Lower leg skin (tissue), 4 donors: ENCODE data around the gene PTCHD1. TPM values are rescaled to one million over a fixed set of nuclear protein-coding genes. Genes with fewer than 3 reads are reported as not detected.

Experiments used
- DNase-seq, 2 donors: peaks; one replicate each; pipeline ENCODE4 v3.0.0-alpha.2; 2019; ENCODE audit warnings: low spot score in 2 of 2
- H3K4me3 ChIP-seq: fragments of 200-600 bp; sonication (generic); 2 replicates; pipeline ENCODE4 v1.5.1; 2017; ENCODE audit warnings: mild to moderate bottlenecking, low read depth; ENCODE audit not compliant: poor library complexity, severe bottlenecking
- CTCF ChIP-seq, 3 donors: fragments of 450-650 bp; IDR thresholded peaks; one replicate each; pipeline ENCODE4 v1.5.1; 2016; ENCODE audit warnings: antibody characterized with exemption in 3 of 3, mild to moderate bottlenecking in 3 of 3, moderate library complexity in 2 of 3
- POLR2A ChIP-seq, 2 donors: fragments of 450-650 bp; IDR thresholded peaks; one replicate each; pipeline ENCODE4 v1.6.1; 2016 to 2017; ENCODE audit warnings: antibody characterized with exemption in 2 of 2, mild to moderate bottlenecking in 1 of 2, moderate library complexity in 1 of 2
- WGBS, 2 donors: methylation state at CpG; one replicate each; pipeline ENCODE4 v1.1.5; 2018; 5-methylcytosine and 5-hydroxymethylcytosine counted together
- intact Hi-C: fragments of 100-400 bp; cut with DNase I; formaldehyde crosslinking; loops from one replicate; pipeline ENCODE4 v1.15.0; 2023; ENCODE audit warnings: low total_unique reads
- total RNA-seq, 4 donors: library from RNA; depleted of rRNA; stranded (reverse); fragments of >200 nt; gene quantifications; one replicate each; pipeline ENCODE4 v1.1.0, GENCODE V29; 2016

PTCHD1 gene
- total RNA-seq, 4 donors from 2014 or later: 0.07 to 0.13 (median 0.08) TPM; not detected in 1

- intact Hi-C loops: no loop called here
- no peak overlapping the region for H3K4me3 ChIP-seq
- WGBS, 2 donors: 21 to 43% methylated on average over 1 of the region's 1 CpG
- TF ChIP-seq CTCF (IDR thresholded peaks at IDR 0.05) (no peak), POLR2A (IDR thresholded peaks at IDR 0.05) (no peak)
- no peak for DNase-seq
Observed at GRCh38 chrX:23365541-23365940, 30.9 kb downstream of the PTCHD1 start.

GRCh38 chrX:23366914-23367313 lies 32.3 kb downstream of the PTCHD1 start:
- WGBS, 2 donors: 87 to 92% methylated on average over 4 of the region's 4 CpGs
- no peak overlapping the region for H3K4me3 ChIP-seq
- intact Hi-C loops: no loop called here
- TF ChIP-seq POLR2A (IDR thresholded peaks at IDR 0.05): no peak
- no peak for TF ChIP-seq CTCF (IDR thresholded peaks at IDR 0.05)
- no peak for DNase-seq

GRCh38 chrX:23369027-23369426 lies 34.4 kb downstream of the PTCHD1 start:
- no peak for DNase-seq
- H3K4me3 ChIP-seq: no peak overlapping the region
- intact Hi-C loops: no loop called here
- WGBS, 2 donors: 72% methylated on average over 6 of the region's 6 CpGs
- TF ChIP-seq POLR2A (IDR thresholded peaks at IDR 0.05): no peak
- TF ChIP-seq CTCF (IDR thresholded peaks at IDR 0.05): no peak

- H3K4me3 ChIP-seq: no peak overlapping the region
- no peak for TF ChIP-seq CTCF (IDR thresholded peaks at IDR 0.05)
- no peak for TF ChIP-seq POLR2A (IDR thresholded peaks at IDR 0.05)
- DNase-seq: no peak
- WGBS, 2 donors: 67 to 74% methylated on average over 5 of the region's 5 CpGs
- intact Hi-C loops: no loop called here
Observed at GRCh38 chrX:23372220-23372902, 37.7 kb downstream of the PTCHD1 start.

GRCh38 chrX:23373129-23373804 lies 38.6 kb downstream of the PTCHD1 start:
- TF ChIP-seq POLR2A (IDR thresholded peaks at IDR 0.05) (no peak), CTCF (IDR thresholded peaks at IDR 0.05) (no peak)
- H3K4me3 ChIP-seq: no peak overlapping the region
- no peak for DNase-seq
- WGBS, 2 donors: 21 to 34% methylated on average over 5 of the region's 5 CpGs
- intact Hi-C loops: no loop called here
